NT2/D1 (cell line): ENCODE results near the gene ACTN4.

Source experiments
- DNase-seq: peaks from one replicate; pipeline ENCODE4 v3.0.0-alpha.2; 2011; ENCODE audit warnings: low read depth, low spot score
- H3K27me3 ChIP-seq: 2 replicates; pipeline ENCODE4 v1.6.0; 2011; ENCODE audit warnings: mild to moderate bottlenecking; ENCODE audit not compliant: insufficient read length, insufficient read depth
- H3K36me3 ChIP-seq: 2 replicates; pipeline ENCODE4 v1.6.1; 2011; ENCODE audit warnings: mild to moderate bottlenecking, low read length, mixed read lengths; ENCODE audit not compliant: insufficient read depth, insufficient read length
- H3K4me1 ChIP-seq: 2 replicates; pipeline ENCODE4 v1.5.1; 2011; ENCODE audit not compliant: insufficient read depth, insufficient read length
- H3K4me3 ChIP-seq: 2 replicates; pipeline ENCODE4 v1.5.1; 2011; ENCODE audit warnings: low read depth; ENCODE audit not compliant: insufficient read length
- H3K9ac ChIP-seq: 2 replicates; pipeline ENCODE4 v1.6.0; 2011; ENCODE audit warnings: low read depth; ENCODE audit not compliant: insufficient read length
- H3K9me3 ChIP-seq: 2 replicates; pipeline ENCODE4 v1.5.1; 2011; ENCODE audit warnings: mild to moderate bottlenecking, low read length; ENCODE audit not compliant: insufficient read depth
- SUZ12 ChIP-seq: IDR thresholded peaks from 2 replicates; pipeline ENCODE4 v1.6.1; 2011; ENCODE audit not compliant: insufficient read length, insufficient read depth; ENCODE audit errors: extremely low read depth
- YY1 ChIP-seq: IDR thresholded peaks from 2 replicates; pipeline ENCODE4 v1.6.1; 2011; ENCODE audit not compliant: insufficient read length, insufficient read depth
- ZNF274 ChIP-seq: IDR thresholded peaks from 2 replicates; pipeline ENCODE4 v1.6.1; 2011; ENCODE audit warnings: mild to moderate bottlenecking, low read depth, low read length

Gene ACTN4

GRCh38 chr19:38773469-38774177 is 126.2 kb downstream of the ACTN4 start, which contains the start of gene LGALS7:
LGALS7 (minus strand) TSS chr19:38773517; CDS start chr19:38773492, 25 bp downstream.
- H3K36me3 ChIP-seq: no peaks in the 10 kb centered on the region
- no peaks in the 10 kb centered on the region for H3K27me3 ChIP-seq
- DNase-seq: no peak
- H3K9me3 ChIP-seq: no peaks in the 10 kb centered on the region
- H3K4me1 ChIP-seq: peaks cover 3% of the 10 kb centered on the region
- TF ChIP-seq ZNF274 (no peak), YY1 (no peak), SUZ12 (no peak)
- no peak within 1 kb of the TSS for H3K4me3 ChIP-seq
- no peak within 1 kb of the TSS for H3K9ac ChIP-seq

GRCh38 chr19:38774181-38774950 is 126.9 kb downstream of the ACTN4 start:
- H3K4me3 ChIP-seq: no peak overlapping the region
- no peaks in the 10 kb centered on the region for H3K9me3 ChIP-seq
- no peak for DNase-seq
- H3K4me1 ChIP-seq: peaks cover 3% of the 10 kb centered on the region
- H3K36me3 ChIP-seq: no peaks in the 10 kb centered on the region
- TF ChIP-seq SUZ12: no peak
- TF ChIP-seq YY1: no peak
- TF ChIP-seq ZNF274: no peak
- H3K9ac ChIP-seq: no peak overlapping the region
- H3K27me3 ChIP-seq: no peaks in the 10 kb centered on the region

- H3K27me3 ChIP-seq: no peaks in the 10 kb centered on the region
- H3K4me3 ChIP-seq: no peak overlapping the region
- no peaks in the 10 kb centered on the region for H3K9me3 ChIP-seq
- peaks cover 3% of the 10 kb centered on the region for H3K4me1 ChIP-seq
- TF ChIP-seq YY1 (no peak), SUZ12 (no peak), ZNF274 (no peak)
- no peaks in the 10 kb centered on the region for H3K36me3 ChIP-seq
- H3K9ac ChIP-seq: no peak overlapping the region
- no peak for DNase-seq
Observed at GRCh38 chr19:38778733-38779132, 131.3 kb downstream of the ACTN4 start.

- no peaks in the 10 kb centered on the region for H3K27me3 ChIP-seq
- no peak for DNase-seq
- TF ChIP-seq ZNF274: no peak
- no peak for TF ChIP-seq SUZ12
- no peak for TF ChIP-seq YY1
- no peaks in the 10 kb centered on the region for H3K4me1 ChIP-seq
- no peak overlapping the region for H3K9ac ChIP-seq
- H3K36me3 ChIP-seq: no peaks in the 10 kb centered on the region
- H3K4me3 ChIP-seq: no peak overlapping the region
- H3K9me3 ChIP-seq: no peaks in the 10 kb centered on the region
Observed at GRCh38 chr19:38780443-38780842, 133.0 kb downstream of the ACTN4 start.

- no peaks in the 10 kb centered on the region for H3K4me1 ChIP-seq
- TF ChIP-seq YY1 (no peak), SUZ12 (no peak), ZNF274 (no peak)
- DNase-seq: no peak
Observed at GRCh38 chr19:38781058-38781457, 133.6 kb downstream of the ACTN4 start.

More at GRCh38 chr19:38781058-38781457, 133.6 kb downstream of the ACTN4 start:
- Histone ChIP-seq H3K9ac (no peak overlapping the region), H3K9me3 (no peaks in the 10 kb centered on the region), H3K27me3 (no peaks in the 10 kb centered on the region), H3K36me3 (no peaks in the 10 kb centered on the region), H3K4me3 (no peak overlapping the region)
